H9 (cell line): ENCODE measurements around the gene MXRA5. TPM values are rescaled to one million over a fixed set of nuclear protein-coding genes. Genes with fewer than 3 reads are reported as not detected.

ENCODE experiments used
- DNase-seq: peaks from one replicate; pipeline ENCODE4 v3.0.0-alpha.2; 2017
- H2AFZ ChIP-seq: one replicate; pipeline ENCODE4 v1.6.1; 2013; ENCODE audit warnings: mild to moderate bottlenecking, low read length, control low read depth, moderate library complexity
- H2AK5ac ChIP-seq: 2 replicates; pipeline ENCODE4 v1.6.1; 2013; ENCODE audit warnings: low read length, control low read depth, mixed read lengths; ENCODE audit not compliant: insufficient read length
- H2BK120ac ChIP-seq: one replicate; pipeline ENCODE4 v1.6.1; 2013; ENCODE audit warnings: low read depth, mild to moderate bottlenecking, low read length, control low read depth, inconsistent platforms; ENCODE audit not compliant: poor library complexity, severe bottlenecking
- H2BK12ac ChIP-seq: 2 replicates; pipeline ENCODE4 v1.6.1; 2013; ENCODE audit warnings: low read length, control low read depth, mixed read lengths, low read depth; ENCODE audit not compliant: insufficient read length
- H2BK15ac ChIP-seq: 2 replicates; pipeline ENCODE4 v1.6.1; 2013; ENCODE audit warnings: low read depth, low read length, control low read depth
- H2BK20ac ChIP-seq: one replicate; pipeline ENCODE4 v1.6.1; 2013; ENCODE audit warnings: low read depth, mild to moderate bottlenecking, low read length, control low read depth, inconsistent platforms; ENCODE audit not compliant: poor library complexity, severe bottlenecking
- H2BK5ac ChIP-seq: 2 replicates; pipeline ENCODE4 v1.6.1; 2013; ENCODE audit warnings: low read length, control low read depth, mixed read lengths; ENCODE audit not compliant: insufficient read length
- H3K14ac ChIP-seq: 2 replicates; pipeline ENCODE4 v1.6.1; 2013; ENCODE audit warnings: low read length, control low read depth; ENCODE audit not compliant: insufficient read depth
- H3K18ac ChIP-seq: 2 replicates; pipeline ENCODE4 v1.6.1; 2013; ENCODE audit warnings: low read depth, mild to moderate bottlenecking, mixed read lengths, low read length, control low read depth; ENCODE audit not compliant: insufficient read length
- H3K23ac ChIP-seq: 2 replicates; pipeline ENCODE4 v1.6.1; 2013; ENCODE audit warnings: low read length, control low read depth, mixed read lengths, low read depth; ENCODE audit not compliant: insufficient read length
- H3K23me2 ChIP-seq: 2 replicates; pipeline ENCODE4 v1.6.1; 2013; ENCODE audit warnings: low read depth, mild to moderate bottlenecking, mixed read lengths, low read length, control low read depth; ENCODE audit not compliant: insufficient read length, poor library complexity, severe bottlenecking
- H3K27ac ChIP-seq: 2 replicates; pipeline ENCODE4 v1.5.1; 2013; ENCODE audit warnings: low read length, control low read depth, mixed read lengths, low read depth; ENCODE audit not compliant: insufficient read length
- H3K27me3 ChIP-seq: 2 replicates; pipeline ENCODE4 v1.6.1; 2013; ENCODE audit warnings: low read length, control low read depth, inconsistent platforms; ENCODE audit not compliant: insufficient read depth
- H3K4ac ChIP-seq: 2 replicates; pipeline ENCODE4 v1.6.1; 2013; ENCODE audit warnings: low read depth, mild to moderate bottlenecking, control low read depth, inconsistent platforms, low read length, moderate library complexity
- H3K4me1 ChIP-seq: 2 replicates; pipeline ENCODE4 v1.6.1; 2013; ENCODE audit warnings: low read length, control low read depth, inconsistent platforms; ENCODE audit not compliant: insufficient read depth
- H3K4me2 ChIP-seq: 2 replicates; pipeline ENCODE4 v1.6.1; 2013; ENCODE audit warnings: low read length, control low read depth, mixed read lengths; ENCODE audit not compliant: insufficient read length, insufficient read depth
- H3K56ac ChIP-seq: 2 replicates; pipeline ENCODE4 v1.6.1; 2013; ENCODE audit warnings: low read depth, mild to moderate bottlenecking, mixed read lengths, low read length, control low read depth; ENCODE audit not compliant: insufficient read length
- H3K79me1 ChIP-seq: 2 replicates; pipeline ENCODE4 v1.6.1; 2013; ENCODE audit warnings: low read depth, mild to moderate bottlenecking, moderate library complexity, low read length, control low read depth, inconsistent platforms; ENCODE audit not compliant: insufficient read depth, poor library complexity, severe bottlenecking
- H3K79me2 ChIP-seq: 2 replicates; pipeline ENCODE4 v1.6.1; 2013; ENCODE audit warnings: low read length, control low read depth, inconsistent platforms; ENCODE audit not compliant: insufficient read depth
- H3K9ac ChIP-seq: 2 replicates; pipeline ENCODE4 v1.6.1; 2013; ENCODE audit warnings: low read length, control low read depth, mixed read lengths; ENCODE audit not compliant: insufficient read length; ENCODE audit errors: extremely low read depth
- H3K9me3 ChIP-seq: one replicate; pipeline ENCODE4 v1.6.1; 2013; ENCODE audit warnings: low read depth, low read length, inconsistent platforms; ENCODE audit not compliant: control insufficient read depth
- H3T11ph ChIP-seq: one replicate; pipeline ENCODE4 v1.6.1; 2013; ENCODE audit warnings: mild to moderate bottlenecking, low read length, control low read depth, inconsistent platforms
- H4K20me1 ChIP-seq: one replicate; pipeline ENCODE4 v1.6.1; 2013; ENCODE audit not compliant: control insufficient read depth, insufficient read length, insufficient read depth
- H4K5ac ChIP-seq: 2 replicates; pipeline ENCODE4 v1.6.1; 2013; ENCODE audit warnings: low read depth, mild to moderate bottlenecking, mixed read lengths, low read length, control low read depth; ENCODE audit not compliant: insufficient read length
- H4K8ac ChIP-seq: replicated peaks from 2 replicates; pipeline ENCODE4 v1.6.1; 2013; ENCODE audit warnings: low read length, control low read depth, mixed read lengths, low read depth; ENCODE audit not compliant: insufficient read length
- H4K91ac ChIP-seq: 2 replicates; pipeline ENCODE4 v1.6.1; 2013; ENCODE audit warnings: low read depth, mild to moderate bottlenecking, moderate library complexity, mixed read lengths, low read length, control low read depth; ENCODE audit not compliant: insufficient read length
- H3K27ac Mint-ChIP-seq, 3 experiments: 2 replicates in 2 of 3; 3 replicates in 1 of 3; pipeline ENCODE4 v1.8.0; 2020 to 2021; ENCODE audit warnings: mixed read lengths in 3 of 3, mild to moderate bottlenecking in 1 of 3, moderate library complexity in 1 of 3
- H3K27me3 Mint-ChIP-seq: 2 replicates; pipeline ENCODE4 v1.8.0; 2021; ENCODE audit warnings: low read depth, mild to moderate bottlenecking, moderate library complexity, mixed read lengths
- H3K36me3 Mint-ChIP-seq, 3 experiments: 2 replicates in 2 of 3; 3 replicates in 1 of 3; pipeline ENCODE4 v1.8.0; 2020 to 2021; ENCODE audit warnings: low read depth in 3 of 3, mixed read lengths in 3 of 3; ENCODE audit not compliant: insufficient read depth in 1 of 3
- H3K4me1 Mint-ChIP-seq, 2 experiments: 2 replicates each; pipeline ENCODE4 v1.8.0; 2020; ENCODE audit warnings: mixed read lengths in 2 of 2
- H3K4me3 Mint-ChIP-seq, 2 experiments: 2 replicates in 1 of 2; 3 replicates in 1 of 2; pipeline ENCODE4 v1.8.0; 2020 to 2021; ENCODE audit warnings: mild to moderate bottlenecking in 2 of 2, mixed read lengths in 2 of 2, moderate library complexity in 1 of 2
- H3K9me3 Mint-ChIP-seq, 2 experiments: 2 replicates in 1 of 2; 3 replicates in 1 of 2; pipeline ENCODE4 v1.8.0; 2020; ENCODE audit warnings: mild to moderate bottlenecking in 2 of 2, mixed read lengths in 2 of 2, moderate library complexity in 1 of 2
- CTCF ChIP-seq: fragments of 200-600 bp; sonication (generic); conservative IDR thresholded peaks from 3 replicates; pipeline ENCODE4 v1.8.0; 2021; ENCODE audit warnings: antibody characterized with exemption, mild to moderate bottlenecking
- WGBS: extraction: QIAGEN DNeasy Blood & Tissue Kit; methylation state at CpG from one replicate; pipeline ENCODE4 v1.1.7; 2013; ENCODE audit warnings: missing lambda C conversion rate, low lambda C conversion rate, mixed read lengths; ENCODE audit not compliant: insufficient read length; ENCODE audit errors: extremely low coverage; 5-methylcytosine and 5-hydroxymethylcytosine counted together
- total RNA-seq: library from RNA; stranded (reverse); gene quantifications from 2 replicates; pipeline ENCODE4 v1.2.1, GENCODE V29; 2021

MXRA5 gene
- total RNA-seq, 1 experiment from 2014 or later = 1.0 TPM

DNA sequence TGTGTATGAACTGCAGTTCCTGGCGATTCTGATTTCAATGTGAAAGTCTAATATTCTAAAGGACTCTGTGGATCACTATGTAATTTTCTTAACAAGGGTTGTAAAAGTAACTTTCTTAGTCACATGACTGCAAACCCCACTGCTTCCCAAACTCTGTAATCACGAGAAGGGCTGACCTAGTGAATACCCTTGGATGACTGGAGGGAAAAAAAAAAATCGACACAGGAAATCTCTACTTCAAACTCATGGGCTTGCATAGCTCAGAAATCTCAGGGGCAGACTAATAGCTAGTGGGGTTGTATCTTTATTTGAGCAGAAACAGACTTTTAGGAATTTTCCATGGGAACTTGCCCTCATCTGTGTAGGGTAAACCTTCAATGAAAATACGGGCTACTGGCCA, 4.8 kb upstream of the MXRA5 start:
- no peak for DNase-seq
- peaks cover 4% of the 10 kb centered on the region for H3K23me2 ChIP-seq
- H3K27ac Mint-ChIP-seq = no peak overlapping the region
- H3K18ac ChIP-seq = no peak overlapping the region
- H4K5ac ChIP-seq = no peak overlapping the region
- no peak overlapping the region for H3K4me3 Mint-ChIP-seq
- H3K9ac ChIP-seq = no peak overlapping the region
- H3K4me1 ChIP-seq = no peaks in the 10 kb centered on the region
- TF ChIP-seq CTCF = no peak
- no CpG with 5 or more reads among the region's 4 CpGs for WGBS
- no peak overlapping the region for H2BK20ac ChIP-seq
- H3K14ac ChIP-seq = no peak overlapping the region
- peaks cover under 1% of the 10 kb centered on the region; the same call in 1 of the 2 replicates for H3K27me3 ChIP-seq
- H2BK5ac ChIP-seq = no peak overlapping the region
- no peak overlapping the region for H2BK12ac ChIP-seq
- H3K4me2 ChIP-seq = no peak overlapping the region
- no peak overlapping the region for H3T11ph ChIP-seq
- H2BK120ac ChIP-seq = no peak overlapping the region
- no peak overlapping the region for H2AFZ ChIP-seq
- peaks cover 12 to 13% of the 10 kb centered on the region in 2 experiments; a peak in 4 of 5 replicates for H3K9me3 Mint-ChIP-seq
- H3K36me3 Mint-ChIP-seq = peaks cover 0 to 12% (median 5%) of the 10 kb centered on the region in 3 experiments; a peak in 4 of 7 replicates
- H3K27me3 Mint-ChIP-seq = peaks cover 38% of the 10 kb centered on the region
- H3K23ac ChIP-seq = no peak overlapping the region
- H4K91ac ChIP-seq = no peak overlapping the region
- H3K4me1 Mint-ChIP-seq = peaks cover 0 to 5% of the 10 kb centered on the region in 2 experiments; a peak in 1 of 4 replicates
- H2AK5ac ChIP-seq = no peak overlapping the region
- no peak overlapping the region for H3K27ac ChIP-seq
- H4K8ac ChIP-seq = no peak overlapping the region
- H3K4ac ChIP-seq = no peak overlapping the region
- no peak overlapping the region for H2BK15ac ChIP-seq
- H3K56ac ChIP-seq = no peak overlapping the region
- H3K9me3 ChIP-seq = no peaks in the 10 kb centered on the region
- H3K79me1 ChIP-seq = no peaks in the 10 kb centered on the region
- H3K79me2 ChIP-seq = no peaks in the 10 kb centered on the region
- H4K20me1 ChIP-seq = no peaks in the 10 kb centered on the region
